RWPE1 (cell line): ENCODE results near the gene FIBCD1.

Source experiments
- CTCF ChIA-PET: fragments of 350-600 bp; sonication (Branson Sonifier 250); formaldehyde crosslinking; extraction: SDS; loops from one replicate; lab custom pipeline; 2021; lab: Yijun Ruan, JAX
- POLR2A ChIA-PET: fragments of 400-600 bp; formaldehyde crosslinking; extraction: SDS; loops from one replicate; lab custom pipeline; 2020; ENCODE audit warnings: antibody characterized with exemption; ENCODE audit not compliant: low non-redundant PET; lab: Yijun Ruan, JAX
- DNase-seq: peaks from one replicate; pipeline ENCODE4 v3.0.0; 2012; ENCODE audit warnings: low spot score
- H3K27ac ChIP-seq: fragments of 450-650 bp; 2 replicates; pipeline ENCODE4 v1.5.1; 2017
- TF ChIP-seq, protein P1 (sequence below): fragments of 450-650 bp; conservative IDR thresholded peaks from 2 replicates; pipeline ENCODE4 v1.5.1; 2017; ENCODE audit warnings: low read depth, mild to moderate bottlenecking

Gene FIBCD1

DNA sequence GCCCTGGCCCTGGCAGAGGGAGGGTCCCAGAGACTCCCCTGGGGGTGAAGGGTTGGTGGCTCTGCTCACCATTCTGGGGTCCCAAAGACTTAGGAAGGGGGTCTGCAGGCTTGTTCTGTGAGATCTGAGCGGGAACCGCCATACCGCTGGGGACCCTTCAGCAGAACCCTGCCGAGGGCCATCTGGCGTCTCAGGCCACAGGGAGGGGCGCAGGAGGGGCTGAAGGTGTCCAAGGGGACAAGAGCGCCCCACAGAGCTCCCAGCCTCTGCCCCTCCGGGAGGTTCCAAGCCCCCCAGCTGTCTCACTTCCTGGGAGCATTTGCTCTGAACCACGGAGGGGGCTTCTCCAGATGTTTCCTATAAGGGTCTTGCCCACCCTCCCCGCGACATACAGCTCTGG is 4.8 kb downstream of the FIBCD1 start:
- no peak for DNase-seq
- H3K27ac ChIP-seq: peak overlapping the region; percentile 75
- CTCF ChIA-PET: interaction anchor here (1.0 to 2.7 kb wide), 4 partner anchors 48 to 233 kb away, joined by 3 to 8 read pairs (median 5); no protein-coding TSS in a partner anchor
- POLR2A ChIA-PET: no interaction called here
- TF ChIP-seq, protein P1, sequence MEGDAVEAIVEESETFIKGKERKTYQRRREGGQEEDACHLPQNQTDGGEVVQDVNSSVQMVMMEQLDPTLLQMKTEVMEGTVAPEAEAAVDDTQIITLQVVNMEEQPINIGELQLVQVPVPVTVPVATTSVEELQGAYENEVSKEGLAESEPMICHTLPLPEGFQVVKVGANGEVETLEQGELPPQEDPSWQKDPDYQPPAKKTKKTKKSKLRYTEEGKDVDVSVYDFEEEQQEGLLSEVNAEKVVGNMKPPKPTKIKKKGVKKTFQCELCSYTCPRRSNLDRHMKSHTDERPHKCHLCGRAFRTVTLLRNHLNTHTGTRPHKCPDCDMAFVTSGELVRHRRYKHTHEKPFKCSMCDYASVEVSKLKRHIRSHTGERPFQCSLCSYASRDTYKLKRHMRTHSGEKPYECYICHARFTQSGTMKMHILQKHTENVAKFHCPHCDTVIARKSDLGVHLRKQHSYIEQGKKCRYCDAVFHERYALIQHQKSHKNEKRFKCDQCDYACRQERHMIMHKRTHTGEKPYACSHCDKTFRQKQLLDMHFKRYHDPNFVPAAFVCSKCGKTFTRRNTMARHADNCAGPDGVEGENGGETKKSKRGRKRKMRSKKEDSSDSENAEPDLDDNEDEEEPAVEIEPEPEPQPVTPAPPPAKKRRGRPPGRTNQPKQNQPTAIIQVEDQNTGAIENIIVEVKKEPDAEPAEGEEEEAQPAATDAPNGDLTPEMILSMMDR: no peak

DNA sequence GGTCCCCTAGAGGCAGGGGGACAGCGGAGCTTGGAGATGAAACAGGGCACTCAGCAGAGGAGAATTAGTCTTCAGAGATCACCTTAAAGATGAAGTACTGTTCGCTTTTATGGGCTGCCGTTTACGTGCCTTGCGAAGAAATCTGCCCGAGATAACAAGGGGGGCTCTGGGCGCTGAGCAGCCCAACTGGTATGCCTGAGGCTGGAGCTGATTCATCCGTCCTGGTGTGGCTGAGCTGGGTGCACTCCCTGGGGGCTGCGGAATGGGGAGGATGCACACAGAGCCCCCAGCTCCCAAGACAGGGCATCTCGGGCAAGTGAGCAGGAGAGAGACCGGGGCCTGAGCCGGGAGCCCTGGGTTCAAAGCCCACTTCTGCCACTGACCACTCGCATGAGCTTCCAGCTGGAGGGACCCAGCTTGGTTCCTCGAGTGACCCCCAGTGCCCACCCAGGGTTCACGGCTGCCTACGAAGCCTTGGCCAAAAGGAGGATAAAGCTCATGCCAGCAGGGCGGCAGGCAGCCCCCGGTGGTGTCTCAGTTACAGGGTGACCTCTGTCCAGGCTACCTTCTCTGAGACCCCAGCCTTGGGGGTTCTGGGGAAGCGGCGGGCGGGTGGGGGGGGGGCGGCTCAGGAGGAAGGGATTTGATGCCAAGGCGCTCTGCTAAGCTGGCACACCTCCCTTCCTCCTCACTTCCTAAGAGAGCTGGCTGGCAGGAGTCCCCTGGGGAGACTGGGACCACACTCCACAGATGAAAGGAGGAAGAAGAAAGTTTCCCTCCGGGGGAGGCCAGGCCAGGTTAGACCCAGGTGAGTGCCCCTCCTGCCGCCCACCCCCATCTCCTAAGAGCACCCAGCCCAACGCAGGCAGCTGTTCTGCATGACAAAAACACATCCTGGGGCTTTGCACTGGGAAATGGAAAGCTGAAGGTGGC is 5.7 kb downstream of the FIBCD1 start:
- TF ChIP-seq, protein P1: no peak
- peak overlapping the region; percentile 75 for H3K27ac ChIP-seq
- ChIA-PET POLR2A (interaction anchor here (0.6 kb wide), 1 partner anchor 13 kb away, joined by 5 read pairs; no protein-coding TSS in a partner anchor), CTCF (interaction anchor here (1.2 to 2.7 kb wide), 6 partner anchors 20 to 229 kb away, joined by 4 to 8 read pairs (median 4); no protein-coding TSS in a partner anchor)
- DNase-seq: peak; percentile 79

DNA sequence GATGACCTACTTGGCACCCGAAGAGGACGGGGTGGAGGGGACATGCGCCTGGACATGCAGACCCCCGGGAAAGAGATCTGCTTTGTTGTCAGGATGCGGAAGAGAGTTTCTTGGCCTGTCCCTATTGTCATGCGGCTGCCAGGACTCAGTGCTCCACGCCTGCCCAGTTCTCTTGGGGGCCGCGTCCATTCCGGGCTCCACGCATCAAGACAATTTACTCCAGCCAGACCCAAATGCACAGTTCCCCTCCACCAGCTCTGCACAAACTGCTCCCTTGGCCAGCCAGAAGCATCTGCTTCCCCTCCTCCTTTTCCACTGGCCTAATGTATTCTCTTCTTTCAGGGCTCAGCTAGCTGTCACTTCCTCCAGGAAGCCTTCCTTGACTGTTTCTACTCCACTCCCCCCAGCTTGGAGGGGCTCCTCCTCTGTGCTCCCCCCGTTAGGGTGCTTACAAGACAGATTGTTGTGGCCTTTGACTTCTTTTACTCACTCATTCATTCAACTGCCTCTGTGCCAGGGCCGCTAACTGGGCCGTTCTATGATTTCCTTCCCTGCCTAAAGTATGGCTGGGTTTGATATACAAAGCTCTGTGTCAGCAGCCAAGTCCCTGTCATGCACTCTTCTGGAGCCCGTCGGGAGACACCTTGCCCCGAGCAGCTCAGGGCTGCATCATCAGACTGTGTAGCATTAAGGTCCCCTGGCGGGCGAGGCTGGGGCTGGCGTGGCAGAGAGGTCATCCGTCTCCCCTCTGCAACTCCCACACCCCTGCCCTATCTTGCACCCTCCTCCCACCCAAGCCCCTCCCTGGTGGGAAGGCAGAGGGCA is 6.6 kb downstream of the FIBCD1 start:
- peak overlapping the region; percentile 75 for H3K27ac ChIP-seq
- ChIA-PET CTCF (interaction anchor here (1.2 to 1.4 kb wide), 4 partner anchors 19 to 228 kb away, joined by 4 read pairs; no protein-coding TSS in a partner anchor), POLR2A (no interaction called here)
- DNase-seq: no peak
- TF ChIP-seq, protein P1: no peak; the same call in 1 of the 2 replicates

DNA sequence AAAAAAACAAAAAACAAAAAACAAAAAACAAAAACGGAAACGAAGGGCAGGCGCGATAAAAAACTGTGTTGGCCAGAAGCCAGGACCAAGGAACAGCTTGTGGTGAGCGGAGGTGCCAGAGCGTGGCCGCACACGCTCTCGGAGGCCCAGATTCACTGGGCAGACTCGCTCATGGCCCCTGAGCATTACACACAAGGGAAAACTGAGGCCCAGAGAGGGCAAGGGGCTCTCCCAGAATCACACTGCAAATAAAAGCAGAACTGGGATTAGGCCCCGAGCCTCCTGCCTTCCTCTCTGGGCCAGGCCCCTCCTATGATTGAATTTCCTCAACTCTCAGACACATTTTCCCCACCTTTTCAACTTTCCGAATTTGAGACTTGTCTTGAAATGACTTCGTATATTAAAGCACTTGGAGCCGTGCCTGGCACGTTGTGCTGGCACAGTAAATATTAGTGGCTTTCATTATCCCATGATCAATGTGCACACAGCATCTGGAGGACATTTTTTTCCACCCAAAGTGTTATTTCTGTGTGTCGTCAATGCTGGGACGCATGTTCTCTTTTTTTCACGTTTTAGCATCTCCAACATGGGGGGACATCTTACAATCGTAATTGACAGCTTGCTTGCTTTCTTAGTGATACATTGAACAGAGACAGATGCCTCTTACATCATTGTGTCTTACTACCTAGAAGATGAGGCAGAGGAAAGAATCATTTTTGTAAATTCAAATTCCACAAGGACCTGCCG is 7.4 kb downstream of the FIBCD1 start:
- TF ChIP-seq, protein P1: no peak
- no peak for DNase-seq
- ChIA-PET CTCF (interaction anchor here (1.2 kb wide), 1 partner anchor 65 kb away, joined by 4 read pairs; no protein-coding TSS in a partner anchor), POLR2A (no interaction called here)
- H3K27ac ChIP-seq: peak overlapping the region; percentile 75

DNA sequence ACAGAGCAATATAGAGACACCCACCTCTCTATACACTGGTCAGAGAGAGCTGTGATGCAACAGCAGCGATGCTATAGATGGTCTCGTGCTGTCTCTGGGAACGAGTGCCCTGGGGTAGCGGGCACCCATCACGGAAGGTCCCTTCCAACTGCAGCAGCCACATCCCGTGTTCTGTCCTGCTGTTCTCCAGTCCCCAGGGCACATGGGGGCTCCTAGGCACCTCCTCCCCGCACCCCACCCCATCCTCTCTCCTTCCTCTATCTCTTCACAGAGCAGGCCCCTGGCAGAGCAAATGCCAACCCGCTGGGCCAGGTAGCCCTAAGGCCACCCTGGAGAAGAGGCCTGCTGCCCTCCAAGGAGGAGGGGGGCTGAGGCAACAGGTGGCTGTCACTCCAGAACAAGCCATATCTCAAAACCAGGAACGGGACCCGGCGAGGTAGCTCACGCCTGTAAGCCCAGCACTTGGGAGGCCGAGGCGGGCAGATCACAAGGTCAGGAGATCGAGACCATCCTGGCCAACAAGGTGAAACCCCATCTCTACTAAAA is 8.2 kb downstream of the FIBCD1 start:
- peak overlapping the region; percentile 19 for H3K27ac ChIP-seq
- ChIA-PET POLR2A (no interaction called here), CTCF (interaction anchor here (1.5 kb wide), 1 partner anchor 64 kb away, joined by 3 read pairs; no protein-coding TSS in a partner anchor)
- TF ChIP-seq, protein P1: no peak
- DNase-seq: no peak
